GM20431 (cell line): Measurements from ENCODE around the gene DDO.
"Not testable (repeated sequence)": the region's sequence is repeated elsewhere in the genome, so short reads cannot be mapped to it uniquely, and the experiment has no call there.

Experiments used
- in situ Hi-C: fragments of 300-500 bp; cut with MseI, MboI; formaldehyde crosslinking; loops from one replicate; pipeline ENCODE4 v1.15.0; 2020; ENCODE audit warnings: low sequenced_read_pairs; ENCODE audit not compliant: unreplicated experiment

Gene DDO

GRCh38 chr6:110415086-110415916 is at the start of gene DDO:
Gene DDO (minus strand): TSS chr6:110415575. CDS start chr6:110413462, 2,113 bp downstream.
- in situ Hi-C loops: no loop called here

DNA sequence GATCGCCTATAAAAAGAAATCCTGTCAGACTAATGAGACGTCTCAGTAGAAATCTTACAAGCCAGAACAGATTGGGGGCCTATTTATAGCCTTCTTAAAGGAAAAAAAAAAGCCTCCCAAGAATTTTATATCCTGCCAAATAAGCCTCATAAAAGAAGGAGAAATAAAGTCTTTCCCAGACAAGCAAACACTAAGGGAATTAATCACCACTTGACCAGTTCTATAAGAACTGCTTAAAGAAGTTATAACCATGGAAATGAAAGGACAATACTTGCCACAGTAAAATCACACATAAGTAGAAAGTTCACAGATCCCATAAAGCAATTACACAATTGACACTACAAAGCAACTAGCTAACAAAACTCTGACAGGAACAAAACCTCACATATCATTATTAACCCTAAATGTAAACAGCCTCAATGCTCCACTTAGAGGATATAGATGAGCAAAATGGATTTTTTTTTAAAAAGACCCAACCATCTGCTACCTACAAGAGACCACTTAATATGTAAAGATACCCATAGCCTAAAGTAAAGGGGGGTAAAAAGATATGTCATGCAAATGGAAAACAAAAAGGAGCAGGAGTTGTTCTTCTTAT is 47.6 kb upstream of the DDO start:
- in situ Hi-C loops: no loop called here

GRCh38 chr6:110461376-110461775 is 46.0 kb upstream of the DDO start:
- in situ Hi-C loops: no loop called here

DNA sequence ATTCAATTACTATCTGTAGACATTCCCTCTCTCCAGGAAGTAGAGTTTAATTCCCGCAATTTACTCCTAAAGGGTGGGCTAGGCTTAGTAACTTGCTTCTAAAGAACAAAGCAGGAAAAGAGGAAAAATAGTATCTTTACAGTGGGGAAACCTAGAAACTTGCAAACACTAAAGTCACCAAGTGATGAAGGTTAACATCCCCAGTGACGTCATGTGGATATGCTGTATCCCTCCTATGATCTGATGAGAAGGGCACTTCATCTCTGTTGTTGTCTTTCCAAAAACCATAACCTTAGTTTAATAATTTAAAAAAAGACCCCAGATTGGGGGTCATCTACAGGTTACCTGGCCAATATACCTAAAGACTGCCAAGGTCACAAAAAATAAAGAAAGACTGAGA is 43.8 kb upstream of the DDO start:
- in situ Hi-C loops: no loop called here

- in situ Hi-C loops: no loop called here
These were observed 43.1 kb upstream of the DDO start for GRCh38 chr6:110458476-110458875.

GRCh38 chr6:110457567-110458175 is 42.3 kb upstream of the DDO start:
- in situ Hi-C loops: not testable (repeated sequence)

- in situ Hi-C loops: no loop called here
These were observed 41.3 kb upstream of the DDO start for GRCh38 chr6:110456694-110457093.

DNA sequence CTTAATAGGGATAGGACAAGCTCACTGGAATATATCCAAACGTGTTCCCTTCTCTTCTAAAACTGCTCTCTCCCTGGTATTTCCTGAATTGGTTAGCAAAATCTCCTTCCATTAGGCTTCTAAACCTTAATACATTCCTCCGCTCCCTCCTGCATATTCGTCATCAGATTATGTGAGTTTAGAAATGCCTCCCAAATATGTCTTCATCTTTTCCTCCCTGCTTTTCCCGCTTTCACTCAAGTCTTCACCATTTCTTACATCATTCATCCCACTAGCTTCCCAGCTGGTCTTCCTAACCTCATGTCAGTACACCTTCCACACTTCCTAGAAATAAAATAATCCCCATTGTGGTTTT is 34.1 kb upstream of the DDO start:
- in situ Hi-C loops: no loop called here

DNA sequence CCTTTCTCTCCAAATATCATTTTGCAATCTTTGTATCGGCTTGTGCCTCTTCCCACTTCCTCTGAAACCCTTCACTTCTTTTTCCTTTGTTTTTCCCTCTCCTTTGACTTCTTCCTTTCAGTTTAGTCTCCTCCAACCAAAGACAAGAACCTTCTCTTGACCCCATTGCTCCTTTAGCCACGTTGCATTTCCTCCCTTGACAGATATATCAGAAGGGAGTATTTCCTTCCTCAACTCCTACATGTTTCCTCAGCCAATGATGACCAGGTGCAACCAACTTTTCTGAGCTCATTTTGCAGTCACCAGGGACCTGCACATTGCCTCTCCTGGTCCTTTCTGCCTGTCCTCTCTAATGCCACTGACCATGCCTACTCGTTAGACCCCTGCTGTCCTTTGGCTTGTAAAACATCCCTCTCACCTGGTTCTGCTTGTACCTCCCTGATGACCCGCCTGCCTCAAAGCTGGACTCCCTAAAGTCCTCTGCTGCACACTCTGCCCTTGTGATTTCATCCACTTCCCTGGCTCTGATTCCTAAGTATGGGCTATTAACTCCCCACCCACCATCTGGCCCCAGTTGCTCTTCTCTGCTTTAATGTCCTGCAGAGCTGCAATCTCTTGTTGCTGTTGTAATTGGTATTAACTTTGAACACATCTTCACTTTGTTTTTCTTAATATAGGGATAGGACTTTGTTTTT is 33.6 kb upstream of the DDO start:
- in situ Hi-C loops: no loop called here

- in situ Hi-C loops: no loop called here
These were observed 32.4 kb upstream of the DDO start for GRCh38 chr6:110447761-110448160.

DNA sequence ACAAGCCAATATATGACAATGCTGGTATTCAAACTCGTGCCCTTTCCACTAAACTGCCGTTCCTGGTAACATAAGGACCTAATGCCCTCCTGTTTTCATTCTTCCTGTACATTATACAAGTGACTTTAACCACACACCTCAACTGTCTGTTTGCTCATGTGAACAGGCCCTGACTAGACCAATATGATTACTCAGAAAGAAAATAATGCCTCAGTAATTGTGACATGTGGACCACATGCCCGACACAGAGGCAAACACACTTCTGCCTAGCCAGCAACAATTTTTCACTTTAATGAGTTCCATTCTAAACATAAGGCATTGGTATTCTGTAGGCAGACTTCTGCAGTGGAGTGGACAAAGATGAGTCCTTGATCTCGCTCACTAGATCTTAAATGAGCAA is 31.0 kb upstream of the DDO start:
- in situ Hi-C loops: no loop called here

DNA sequence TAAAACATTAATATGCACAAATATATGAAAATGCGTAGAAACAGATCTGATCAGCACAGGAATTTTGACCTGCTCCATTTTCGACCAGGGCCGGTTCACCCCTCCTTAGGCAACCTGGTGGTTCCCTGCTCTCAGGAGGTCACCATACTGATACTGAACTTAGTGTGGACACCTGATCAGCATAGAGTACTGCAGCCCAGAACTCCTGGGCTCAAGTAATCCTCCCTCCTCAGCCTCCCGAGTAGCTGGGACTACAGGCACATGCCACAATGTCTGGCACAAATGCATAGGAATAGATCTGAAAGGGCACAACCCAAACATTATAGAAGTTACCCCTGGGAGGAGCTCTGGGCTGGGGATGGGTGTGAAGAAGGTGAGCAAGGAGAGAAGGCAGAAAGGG is 24.7 kb upstream of the DDO start:
- in situ Hi-C loops: no loop called here

DNA sequence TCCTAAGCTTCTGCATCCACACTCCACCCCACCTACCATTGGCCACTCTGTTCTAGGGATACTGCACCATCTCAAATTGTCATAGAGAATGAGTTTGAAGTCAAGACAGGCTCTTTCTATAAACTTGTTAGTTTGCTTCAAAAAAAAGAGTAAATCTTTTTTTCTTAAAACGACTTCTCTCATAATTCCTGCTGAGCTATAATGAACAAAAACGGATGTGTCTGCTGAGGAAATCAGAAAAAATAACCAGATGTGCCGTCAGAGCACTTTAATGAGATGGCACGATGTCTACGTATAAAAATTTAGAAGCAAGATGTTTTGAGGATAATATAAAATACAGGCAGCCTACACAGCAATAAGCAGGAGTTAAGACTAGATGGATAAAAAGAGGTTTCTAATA is 24.0 kb upstream of the DDO start:
- in situ Hi-C loops: no loop called here

DNA sequence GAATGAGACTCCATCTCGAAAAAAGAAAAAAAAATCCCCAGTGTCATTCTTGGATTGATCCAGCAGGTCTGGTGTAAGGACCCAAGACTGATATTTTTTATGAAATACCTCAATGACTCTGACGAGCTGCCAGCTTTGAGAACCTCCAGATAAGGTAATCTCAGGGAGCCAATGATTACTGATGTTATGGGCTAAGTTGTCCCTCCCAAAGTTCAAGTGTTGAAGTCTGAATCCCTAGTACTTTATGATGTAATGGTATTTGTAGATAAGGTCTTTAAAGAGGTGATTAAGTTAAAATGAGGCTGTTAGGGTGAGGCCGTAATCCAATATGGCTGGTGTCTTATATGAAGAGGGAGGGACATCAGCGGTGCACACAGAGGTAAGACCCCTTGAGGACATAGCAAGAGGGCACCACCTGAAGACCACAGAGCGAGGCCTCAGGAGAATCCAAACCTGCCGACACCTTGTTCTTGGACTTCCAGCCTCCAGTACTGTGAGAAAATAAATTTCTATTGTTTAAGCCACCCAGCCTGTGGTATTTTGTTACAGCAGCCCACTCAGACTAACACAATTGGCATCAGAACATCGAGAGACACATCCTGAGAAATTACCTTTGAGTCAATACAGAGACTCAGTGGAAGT is 19.7 kb upstream of the DDO start:
- in situ Hi-C loops: no loop called here

GRCh38 chr6:110432285-110432900 is 17.0 kb upstream of the DDO start:
- in situ Hi-C loops: no loop called here

DNA sequence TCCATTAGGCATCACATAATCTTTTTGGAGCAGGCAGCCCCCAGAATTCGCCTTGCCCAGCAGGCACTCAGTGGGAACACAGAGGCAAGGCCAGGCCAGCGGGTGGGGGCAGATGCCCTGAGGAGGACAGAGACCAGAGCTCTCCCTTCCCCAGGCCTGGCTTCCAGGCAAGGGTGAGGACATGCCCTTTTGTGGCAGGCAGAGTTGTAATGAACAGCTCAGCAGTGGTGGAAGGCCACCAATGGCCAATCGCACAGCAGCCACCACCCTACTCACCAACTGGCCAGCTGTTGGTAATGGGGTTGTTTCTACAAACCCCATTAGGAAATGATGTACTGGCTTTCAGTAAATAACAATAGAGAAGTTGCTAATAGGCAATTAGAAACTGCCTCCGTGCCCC is 15.4 kb upstream of the DDO start:
- in situ Hi-C loops: no loop called here

- in situ Hi-C loops: no loop called here
These were observed 14.9 kb upstream of the DDO start for GRCh38 chr6:110430236-110430635.

GRCh38 chr6:110428153-110428552 is 12.8 kb upstream of the DDO start:
- in situ Hi-C loops: no loop called here

- in situ Hi-C loops: no loop called here
These were observed 10.4 kb upstream of the DDO start for GRCh38 chr6:110425816-110426215.

GRCh38 chr6:110422444-110422822 is 7.1 kb upstream of the DDO start:
- in situ Hi-C loops: no loop called here
